GM19455 (cell line): ENCODE measurements around the gene MED12L.
A peak's percentile ranks its signal among the peaks of the same experiment; 100 is the strongest.

Experiments used
- ATAC-seq: cut with Tn5 transposase; IDR thresholded peaks from one replicate; pipeline ENCODE4 v1.9.1; 2021; ENCODE audit not compliant: unreplicated experiment

The MED12L gene

GRCh38 chr3:151086484-151087456 is 1.3 kb downstream of the MED12L start:
- ATAC-seq = peak; percentile 60

GRCh38 chr3:151087648-151088047 is 2.2 kb downstream of the MED12L start:
- no peak for ATAC-seq

DNA sequence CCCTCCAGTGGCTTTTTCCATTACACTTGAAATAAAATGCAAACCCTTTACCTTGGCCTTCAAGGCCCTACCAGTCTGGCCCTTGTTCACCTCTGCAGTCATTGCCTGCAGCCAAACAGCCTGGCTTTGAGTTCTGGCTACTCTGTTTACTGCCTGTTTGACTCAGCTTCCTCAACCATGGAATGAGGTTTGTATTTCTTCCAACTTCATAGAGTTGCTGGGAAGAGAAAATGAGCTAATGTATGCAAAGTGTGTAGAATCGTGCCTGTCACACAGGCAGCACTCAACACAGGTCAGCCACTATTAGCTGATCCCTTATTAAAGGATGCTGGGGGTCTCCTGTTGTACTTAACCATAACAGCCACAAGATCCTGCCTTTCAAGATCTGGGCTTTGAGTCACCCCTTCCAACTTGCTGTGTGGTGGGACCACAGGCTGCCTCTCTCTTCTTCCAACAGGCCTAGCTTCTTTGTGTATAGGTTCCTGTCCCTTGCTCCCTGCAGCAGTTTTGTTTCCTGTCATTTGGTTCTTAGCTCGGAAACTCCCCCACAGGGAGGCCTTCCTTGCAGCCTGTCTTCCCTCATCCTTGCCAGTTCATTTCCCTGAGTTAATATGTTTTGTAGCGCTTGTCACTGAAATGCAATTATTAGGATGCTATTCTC is 6.4 kb downstream of the MED12L start:
- ATAC-seq = no peak

- no peak for ATAC-seq
Observed at GRCh38 chr3:151093148-151093547, 7.7 kb downstream of the MED12L start.

GRCh38 chr3:151093905-151094304 is 8.4 kb downstream of the MED12L start:
- peak; percentile 57 for ATAC-seq

DNA sequence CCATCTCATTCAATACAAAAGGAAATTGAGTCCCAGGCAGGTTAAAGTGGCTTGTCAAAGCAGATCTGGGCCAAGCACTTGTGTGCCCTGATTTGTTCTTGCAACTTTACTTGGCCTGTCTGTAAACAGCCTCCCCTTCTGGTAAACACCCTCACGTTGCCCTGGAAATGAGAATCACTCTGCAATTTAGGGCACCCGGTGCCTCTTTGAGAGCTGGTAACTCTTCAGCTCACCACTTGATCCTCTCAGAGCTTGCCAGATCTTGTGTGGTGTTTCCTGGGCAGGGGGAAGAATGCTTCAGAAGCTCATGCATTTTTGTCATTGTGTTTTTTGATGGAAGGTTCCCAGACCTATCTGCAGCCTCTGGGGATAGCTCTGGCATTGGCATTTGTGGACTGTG is 11.3 kb downstream of the MED12L start:
- no peak for ATAC-seq

GRCh38 chr3:151100076-151100475 is 14.6 kb downstream of the MED12L start:
- no peak for ATAC-seq

DNA sequence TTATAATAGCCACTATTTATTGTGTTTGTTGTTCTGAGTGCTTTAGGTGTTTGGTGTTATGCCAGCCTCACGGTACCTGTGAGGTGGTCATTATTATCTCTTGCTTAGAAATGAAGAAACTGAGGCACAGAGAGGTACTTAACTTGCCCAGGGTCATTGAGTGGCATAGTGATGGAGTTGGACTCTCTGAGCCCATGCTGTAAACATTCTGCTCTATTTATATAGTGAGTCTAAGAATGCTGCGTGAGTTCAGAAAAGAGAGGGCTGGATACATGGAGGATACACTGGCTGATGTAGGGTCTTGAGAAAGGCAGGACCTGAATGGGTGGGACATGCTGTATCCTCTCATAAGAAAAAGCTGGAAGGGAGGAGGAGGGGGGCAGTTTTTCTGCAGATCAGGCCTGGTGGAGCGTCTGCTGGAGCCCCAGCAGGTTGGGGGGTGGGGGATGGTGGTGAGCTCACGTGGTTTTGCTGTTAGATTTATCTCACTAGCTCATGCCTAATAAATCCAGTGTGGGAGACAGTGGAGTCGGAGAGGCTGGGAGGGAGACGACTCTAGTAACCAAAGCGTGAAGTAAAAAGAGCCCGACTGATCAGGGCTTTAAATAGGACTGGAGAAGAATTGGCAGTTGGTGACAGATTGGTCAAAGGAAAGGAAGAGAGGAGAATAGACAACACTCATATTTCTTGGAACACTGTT is 16.0 kb downstream of the MED12L start:
- ATAC-seq = no peak

DNA sequence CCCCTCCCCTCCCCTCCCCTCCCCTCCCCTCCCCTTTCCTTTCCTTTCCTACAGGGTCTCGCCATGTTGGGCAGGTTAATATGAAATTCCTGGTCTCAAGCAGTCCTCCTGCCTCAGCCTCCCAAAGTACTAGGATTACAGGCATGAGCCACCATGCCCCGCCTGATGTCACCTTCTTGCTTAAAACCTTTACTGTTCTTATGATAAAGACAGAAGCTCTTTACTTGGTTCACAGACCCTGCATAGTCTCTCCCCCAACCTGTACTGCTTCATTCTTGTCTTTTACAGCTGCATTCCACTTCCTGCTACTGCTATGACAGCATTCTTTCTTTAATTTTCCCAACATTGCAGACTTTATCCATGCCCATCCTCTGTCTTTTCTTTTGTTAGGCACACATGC is 20.8 kb downstream of the MED12L start:
- ATAC-seq = no peak

GRCh38 chr3:151107177-151107576 is 21.7 kb downstream of the MED12L start:
- no peak for ATAC-seq

GRCh38 chr3:151107701-151108100 is 22.2 kb downstream of the MED12L start:
- ATAC-seq = no peak

GRCh38 chr3:151109286-151109800 is 23.9 kb downstream of the MED12L start:
- no peak for ATAC-seq

- no peak for ATAC-seq
Observed at GRCh38 chr3:151112731-151113130, 27.3 kb downstream of the MED12L start.

DNA sequence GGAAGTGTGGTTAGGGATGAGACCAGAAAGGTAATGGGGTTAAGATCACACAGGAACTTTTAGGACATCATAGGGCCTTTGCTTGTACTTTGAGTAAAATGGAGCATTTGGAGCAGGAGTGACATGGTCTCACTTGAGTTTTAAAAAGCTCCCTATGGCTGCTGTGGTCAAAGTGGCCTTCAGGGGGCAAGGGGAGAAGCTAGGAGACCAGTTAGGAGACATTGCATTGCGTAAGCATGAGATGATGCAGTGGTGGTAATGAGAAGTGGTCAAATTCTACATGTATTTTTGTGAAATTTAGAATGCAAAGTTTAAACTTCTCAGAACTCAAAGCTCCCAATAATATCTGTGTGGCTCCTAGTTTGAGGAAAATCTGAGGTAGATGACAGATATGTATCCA is 27.9 kb downstream of the MED12L start:
- ATAC-seq = no peak

- ATAC-seq = no peak
Observed at GRCh38 chr3:151117047-151117446, 31.6 kb downstream of the MED12L start.

DNA sequence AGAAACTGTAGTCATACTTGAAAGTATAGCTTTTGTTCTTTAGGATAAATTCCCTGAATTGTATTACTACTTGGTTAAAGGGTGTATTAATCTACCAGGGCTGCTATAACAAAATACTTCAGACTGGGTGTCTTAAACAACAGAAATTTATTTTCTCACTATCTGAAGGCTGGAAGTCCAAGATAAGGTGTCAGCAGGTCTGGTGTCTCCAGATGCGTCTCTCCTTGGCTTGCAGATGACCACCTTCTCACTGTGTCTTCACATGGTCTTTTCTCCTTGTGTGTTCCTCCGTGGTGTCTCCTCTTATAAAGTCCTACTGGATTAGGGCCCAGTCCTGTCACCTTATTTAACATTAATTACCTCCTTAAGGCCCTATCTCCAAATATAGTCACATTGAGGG is 33.7 kb downstream of the MED12L start:
- no peak for ATAC-seq

DNA sequence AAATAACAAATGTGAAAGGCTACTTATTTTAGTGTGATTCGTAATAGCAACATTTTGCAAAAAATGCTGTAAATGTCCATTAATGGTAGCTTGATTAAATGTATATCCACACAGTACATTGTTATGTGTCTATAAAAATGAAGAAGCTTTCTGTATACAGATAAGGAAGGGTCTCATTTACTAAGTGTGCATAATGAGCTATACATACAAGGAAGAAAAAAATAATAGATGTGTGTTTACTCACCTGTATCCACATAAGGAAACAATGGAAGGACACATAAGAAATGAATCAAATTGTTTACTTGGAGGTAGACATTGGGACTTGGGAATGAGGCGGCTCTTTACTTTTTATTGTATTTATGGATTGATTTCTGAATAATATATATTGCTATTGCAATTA is 34.9 kb downstream of the MED12L start:
- no peak for ATAC-seq

GRCh38 chr3:151121016-151121415 is 35.6 kb downstream of the MED12L start:
- no peak for ATAC-seq

DNA sequence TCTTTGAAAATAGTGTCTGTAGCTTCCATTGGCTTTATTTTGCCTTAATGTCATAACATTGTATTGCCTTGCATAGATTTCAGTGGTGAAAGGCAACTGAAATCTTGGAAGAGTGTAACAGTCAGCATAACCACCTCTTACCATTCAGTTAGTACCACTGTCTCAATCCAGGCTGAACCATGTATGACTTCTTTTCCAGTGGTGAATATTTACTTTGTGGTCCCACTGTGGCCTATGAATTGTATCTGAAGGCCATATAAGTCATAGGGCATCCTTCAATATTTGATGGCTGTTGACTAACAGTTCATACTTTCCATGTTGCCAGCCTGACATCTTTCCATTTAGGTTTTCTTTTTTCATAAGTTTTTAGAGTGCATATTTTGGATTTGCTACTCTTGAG is 38.4 kb downstream of the MED12L start:
- no peak for ATAC-seq

- ATAC-seq = no peak
Observed at GRCh38 chr3:151124476-151124875, 39.0 kb downstream of the MED12L start.

DNA sequence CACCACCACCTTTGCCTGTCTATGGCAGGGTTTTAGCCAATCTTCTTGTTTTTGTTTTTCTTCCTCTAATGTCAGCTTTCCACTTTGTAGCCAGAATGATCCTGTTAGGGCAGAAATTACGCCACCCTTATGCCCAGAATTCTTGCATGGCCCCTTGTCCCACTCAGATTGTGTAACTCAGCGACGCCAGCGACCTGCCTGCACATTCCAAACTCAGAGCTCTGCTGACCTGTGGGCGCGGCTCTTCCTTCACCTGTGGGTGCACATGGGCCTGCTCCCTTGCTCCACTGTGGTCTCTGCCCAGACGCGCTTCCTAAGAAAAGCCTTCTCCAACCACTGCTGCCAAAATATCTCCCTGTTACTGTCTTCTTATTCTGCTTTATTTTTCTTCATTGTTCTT is 45.0 kb downstream of the MED12L start:
- ATAC-seq = no peak
